ENCODE measurements around the gene CLEC4A.
"Not testable (repeated sequence)": the region's sequence is repeated elsewhere in the genome, so short reads cannot be mapped to it uniquely, and the experiment has no call there.

Gene CLEC4A

GRCh38 chr12:8123124-8123912, at the start of gene CLEC4A:
Gene CLEC4A (plus strand): TSS chr12:8123617. CDS start chr12:8123879, 262 bp downstream.
- Histone ChIP-seq H3K9ac (ENCODE audit: low read length) (no peak within 1 kb of the TSS), H3K4me3 (ENCODE audit: low read length) (no peak within 1 kb of the TSS), H3K4me1 (ENCODE audit: control insufficient read depth, low read depth, low read length) (peaks cover 5% of the 10 kb centered on the region), H3K9me3 (ENCODE audit: control insufficient read depth, low read depth, low read length) (no peaks in the 10 kb centered on the region), H3K27ac (ENCODE audit: low read length) (no peak within 1 kb of the TSS), H3K36me3 (ENCODE audit: control insufficient read depth, low read depth, low read length) (no peaks in the 10 kb centered on the region), H3K27me3 (ENCODE audit: control insufficient read depth, insufficient read depth, low read length) (no peaks in the 10 kb centered on the region)

DNA sequence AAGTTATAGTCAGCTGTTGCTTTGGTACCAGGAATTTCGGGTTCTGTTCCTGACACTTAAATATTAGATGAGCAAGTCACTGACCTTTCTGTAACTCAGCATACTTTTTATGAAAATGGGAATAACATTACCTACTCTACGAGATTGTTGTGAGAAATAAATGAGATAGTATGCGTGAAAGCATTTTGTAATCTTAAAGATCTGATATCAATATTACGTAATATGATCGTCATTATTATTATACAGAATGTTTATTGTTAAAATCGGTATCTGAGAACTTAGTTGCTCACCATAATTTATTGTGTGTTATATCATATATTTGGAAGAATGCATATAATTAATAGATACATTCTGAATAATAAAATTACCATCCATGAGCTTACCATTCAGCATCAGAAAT, 47.5 kb upstream of the CLEC4A start:
- Histone ChIP-seq H3K27ac (ENCODE audit: low read length) (no peak overlapping the region), H3K9me3 (ENCODE audit: control insufficient read depth, low read depth, low read length) (no peaks in the 10 kb centered on the region), H3K36me3 (ENCODE audit: control insufficient read depth, low read depth, low read length) (no peaks in the 10 kb centered on the region), H3K27me3 (ENCODE audit: control insufficient read depth, insufficient read depth, low read length) (no peaks in the 10 kb centered on the region), H3K4me1 (ENCODE audit: control insufficient read depth, low read depth, low read length) (peaks cover 15% of the 10 kb centered on the region), H3K9ac (ENCODE audit: low read length) (no peak overlapping the region), H3K4me3 (ENCODE audit: low read length) (no peak overlapping the region)

DNA sequence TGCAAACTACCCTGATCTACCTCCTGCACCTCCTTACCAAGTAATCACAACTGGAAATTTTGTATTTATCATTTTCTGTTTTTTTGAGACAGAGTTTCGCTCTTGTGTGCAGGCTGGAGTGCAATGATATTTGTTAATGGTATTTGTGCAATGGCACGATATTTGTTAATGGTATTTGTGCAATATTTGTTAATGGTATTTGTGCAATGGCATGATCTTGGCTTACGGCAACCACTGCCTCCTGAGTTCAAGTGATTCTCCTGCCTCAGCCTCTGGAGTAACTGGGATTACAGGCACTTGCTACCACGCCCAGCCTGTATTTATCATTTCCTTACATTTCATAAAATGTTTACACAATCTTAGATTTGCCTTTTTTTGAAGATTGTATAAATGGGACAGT, 47.1 kb upstream of the CLEC4A start:
- no peak overlapping the region for H3K4me3 ChIP-seq (ENCODE audit: low read length)
- H3K36me3 ChIP-seq (ENCODE audit: control insufficient read depth, low read depth, low read length), result no peaks in the 10 kb centered on the region
- no peak overlapping the region for H3K27ac ChIP-seq (ENCODE audit: low read length)
- H3K4me1 ChIP-seq (ENCODE audit: control insufficient read depth, low read depth, low read length), result peaks cover 18% of the 10 kb centered on the region
- H3K9ac ChIP-seq (ENCODE audit: low read length), result no peak overlapping the region
- H3K9me3 ChIP-seq (ENCODE audit: control insufficient read depth, low read depth, low read length), result no peaks in the 10 kb centered on the region
- H3K27me3 ChIP-seq (ENCODE audit: control insufficient read depth, insufficient read depth, low read length), result no peaks in the 10 kb centered on the region

- Histone ChIP-seq H3K27ac (ENCODE audit: low read length) (no peak overlapping the region), H3K4me3 (ENCODE audit: low read length) (no peak overlapping the region), H3K9ac (ENCODE audit: low read length) (no peak overlapping the region), H3K4me1 (ENCODE audit: control insufficient read depth, low read depth, low read length) (peaks cover 18% of the 10 kb centered on the region), H3K9me3 (ENCODE audit: control insufficient read depth, low read depth, low read length) (no peaks in the 10 kb centered on the region), H3K27me3 (ENCODE audit: control insufficient read depth, insufficient read depth, low read length) (no peaks in the 10 kb centered on the region), H3K36me3 (ENCODE audit: control insufficient read depth, low read depth, low read length) (no peaks in the 10 kb centered on the region)
Measured at GRCh38 chr12:8077207-8077606, 46.2 kb upstream of the CLEC4A start.

GRCh38 chr12:8078398-8078797, 45.0 kb upstream of the CLEC4A start:
- Histone ChIP-seq H3K9ac (ENCODE audit: low read length) (no peak overlapping the region), H3K9me3 (ENCODE audit: control insufficient read depth, low read depth, low read length) (no peaks in the 10 kb centered on the region), H3K27me3 (ENCODE audit: control insufficient read depth, insufficient read depth, low read length) (no peaks in the 10 kb centered on the region), H3K36me3 (ENCODE audit: control insufficient read depth, low read depth, low read length) (no peaks in the 10 kb centered on the region), H3K4me3 (ENCODE audit: low read length) (no peak overlapping the region), H3K4me1 (ENCODE audit: control insufficient read depth, low read depth, low read length) (peaks cover 18% of the 10 kb centered on the region), H3K27ac (ENCODE audit: low read length) (no peak overlapping the region)

DNA sequence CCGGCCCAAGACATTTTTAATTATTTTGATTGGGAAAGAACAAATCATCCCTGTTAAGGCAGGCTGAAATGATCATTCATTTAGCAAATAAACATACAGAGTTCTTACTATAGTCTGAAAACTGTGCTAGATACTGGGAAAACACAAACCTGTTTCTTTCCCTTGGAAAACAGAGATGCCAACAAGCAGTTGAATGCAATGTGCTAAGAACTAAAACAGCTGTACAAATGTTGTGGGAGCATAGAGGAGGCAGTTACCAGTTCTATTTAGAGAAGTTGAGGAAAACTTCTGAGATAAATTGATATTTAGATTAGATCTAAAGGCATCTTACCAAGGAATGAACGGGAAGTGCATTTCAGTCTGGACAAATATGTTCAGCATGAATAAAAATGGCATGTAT, 44.5 kb upstream of the CLEC4A start:
- Histone ChIP-seq H3K27ac (ENCODE audit: low read length) (no peak overlapping the region), H3K27me3 (ENCODE audit: control insufficient read depth, insufficient read depth, low read length) (no peaks in the 10 kb centered on the region)

DNA sequence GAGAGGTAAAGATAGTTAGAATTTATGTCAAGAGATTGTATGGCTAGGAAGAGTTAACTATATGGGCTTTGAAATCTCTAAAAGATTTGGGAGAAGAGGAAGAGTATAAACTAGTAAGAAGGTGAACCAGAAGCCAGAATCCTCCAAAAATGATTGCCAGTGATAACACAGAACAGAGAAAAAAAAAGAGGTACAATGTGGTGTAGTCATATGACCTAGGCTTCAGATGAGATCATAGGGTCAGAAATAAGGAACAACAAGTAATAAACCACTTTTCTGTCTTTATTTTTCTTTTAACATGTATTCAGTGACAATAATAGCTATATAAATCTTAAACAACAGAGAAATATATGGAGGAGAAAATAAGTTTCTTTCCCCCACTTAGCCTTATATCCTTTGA, 43.3 kb upstream of the CLEC4A start:
- no peak overlapping the region for H3K9ac ChIP-seq (ENCODE audit: low read length)
- H3K9me3 ChIP-seq (ENCODE audit: control insufficient read depth, low read depth, low read length), result no peaks in the 10 kb centered on the region
- H3K4me3 ChIP-seq (ENCODE audit: low read length), result no peak overlapping the region
- peaks cover 18% of the 10 kb centered on the region for H3K4me1 ChIP-seq (ENCODE audit: control insufficient read depth, low read depth, low read length)
- no peaks in the 10 kb centered on the region for H3K36me3 ChIP-seq (ENCODE audit: control insufficient read depth, low read depth, low read length)
- H3K27ac ChIP-seq (ENCODE audit: low read length), result no peak overlapping the region
- no peaks in the 10 kb centered on the region for H3K27me3 ChIP-seq (ENCODE audit: control insufficient read depth, insufficient read depth, low read length)

More for the DNA sequence above, 44.5 kb upstream of the CLEC4A start:
- no peak overlapping the region for H3K9ac ChIP-seq (ENCODE audit: low read length)
- no peak overlapping the region for H3K4me3 ChIP-seq (ENCODE audit: low read length)
- no peaks in the 10 kb centered on the region for H3K9me3 ChIP-seq (ENCODE audit: control insufficient read depth, low read depth, low read length)
- peaks cover 18% of the 10 kb centered on the region for H3K4me1 ChIP-seq (ENCODE audit: control insufficient read depth, low read depth, low read length)
- H3K36me3 ChIP-seq (ENCODE audit: control insufficient read depth, low read depth, low read length), result no peaks in the 10 kb centered on the region

DNA sequence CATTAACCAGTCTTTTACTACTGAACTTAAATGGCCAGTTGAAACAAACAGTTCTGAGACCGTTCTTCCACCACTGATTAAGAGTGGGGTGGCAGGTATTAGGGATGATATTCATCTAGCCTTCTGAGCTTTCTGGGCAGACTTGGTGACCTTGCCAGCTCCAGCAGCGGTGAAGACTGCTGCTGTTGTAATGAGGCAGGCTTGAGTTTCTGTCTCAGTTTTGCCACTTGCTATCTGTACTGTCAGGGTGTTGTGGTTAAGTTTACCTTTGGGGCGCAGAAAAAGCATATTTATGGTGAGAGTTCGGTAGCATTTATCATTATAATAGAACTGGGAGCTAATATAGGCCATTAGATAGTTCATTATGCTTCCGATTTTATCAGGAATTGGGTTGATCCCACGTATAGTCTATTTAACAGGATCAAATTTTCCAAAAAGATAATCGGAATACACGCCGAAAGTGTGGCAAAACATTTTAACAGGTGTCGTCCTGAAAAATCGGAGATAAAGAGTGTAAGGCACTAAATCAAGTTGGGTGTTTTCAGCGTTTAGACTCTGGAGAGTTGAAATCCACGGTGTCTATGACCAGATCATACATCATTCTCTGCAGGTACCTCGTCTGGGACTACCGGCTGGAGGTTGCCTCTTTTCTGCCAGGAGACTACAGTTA, 42.0 kb upstream of the CLEC4A start:
- Histone ChIP-seq H3K4me1 (ENCODE audit: control insufficient read depth, low read depth, low read length) (peaks cover 18% of the 10 kb centered on the region), H3K9ac (ENCODE audit: low read length) (peak overlapping the region; percentile 87), H3K36me3 (ENCODE audit: control insufficient read depth, low read depth, low read length) (no peaks in the 10 kb centered on the region), H3K9me3 (ENCODE audit: control insufficient read depth, low read depth, low read length) (no peaks in the 10 kb centered on the region), H3K4me3 (ENCODE audit: low read length) (peak overlapping the region; percentile 86), H3K27ac (ENCODE audit: low read length) (peak overlapping the region; percentile 94), H3K27me3 (ENCODE audit: control insufficient read depth, insufficient read depth, low read length) (no peaks in the 10 kb centered on the region)

GRCh38 chr12:8082808-8083100, 40.7 kb upstream of the CLEC4A start:
- Histone ChIP-seq H3K27me3 (ENCODE audit: control insufficient read depth, insufficient read depth, low read length) (no peaks in the 10 kb centered on the region), H3K4me3 (ENCODE audit: low read length) (peak overlapping the region; percentile 86), H3K4me1 (ENCODE audit: control insufficient read depth, low read depth, low read length) (peaks cover 9% of the 10 kb centered on the region), H3K9ac (ENCODE audit: low read length) (peak overlapping the region; percentile 87), H3K27ac (ENCODE audit: low read length) (no peak overlapping the region), H3K9me3 (ENCODE audit: control insufficient read depth, low read depth, low read length) (no peaks in the 10 kb centered on the region), H3K36me3 (ENCODE audit: control insufficient read depth, low read depth, low read length) (no peaks in the 10 kb centered on the region)

GRCh38 chr12:8084351-8084750, 39.1 kb upstream of the CLEC4A start:
- not testable (repeated sequence) for H3K4me1 ChIP-seq (ENCODE audit: control insufficient read depth, low read depth, low read length)

DNA sequence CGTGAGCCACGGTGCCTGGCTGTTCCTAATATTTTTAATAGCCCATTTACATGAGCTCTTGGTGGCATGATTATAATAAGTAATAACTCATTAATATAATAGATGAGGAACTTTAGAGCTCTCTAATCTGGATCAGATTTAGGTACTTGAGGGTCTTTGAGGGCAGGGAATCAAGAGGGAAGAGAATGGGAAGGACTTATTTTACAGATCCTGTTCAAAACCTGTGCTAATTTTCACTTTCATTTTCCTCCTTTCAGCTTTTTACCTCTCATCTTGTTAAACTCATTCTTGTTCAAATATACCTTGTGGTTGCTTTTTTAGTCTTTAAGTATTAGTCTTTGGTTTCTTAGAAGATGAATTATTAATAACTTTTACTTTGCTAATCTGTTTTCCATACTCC, 35.8 kb upstream of the CLEC4A start:
- no peak overlapping the region for H3K9ac ChIP-seq (ENCODE audit: low read length)
- H3K36me3 ChIP-seq (ENCODE audit: control insufficient read depth, low read depth, low read length), result peaks cover 24% of the 10 kb centered on the region

More at GRCh38 chr12:8084351-8084750, 39.1 kb upstream of the CLEC4A start:
- H3K9me3 ChIP-seq (ENCODE audit: control insufficient read depth, low read depth, low read length); H3K36me3 ChIP-seq (ENCODE audit: control insufficient read depth, low read depth, low read length); H3K27ac ChIP-seq (ENCODE audit: low read length); H3K4me3 ChIP-seq (ENCODE audit: low read length); H3K27me3 ChIP-seq (ENCODE audit: control insufficient read depth, insufficient read depth, low read length); H3K9ac ChIP-seq (ENCODE audit: low read length): not testable (repeated sequence)

GRCh38 chr12:8088574-8088973, 34.8 kb upstream of the CLEC4A start:
- Histone ChIP-seq H3K9me3 (ENCODE audit: control insufficient read depth, low read depth, low read length) (no peaks in the 10 kb centered on the region), H3K36me3 (ENCODE audit: control insufficient read depth, low read depth, low read length) (peaks cover 31% of the 10 kb centered on the region), H3K4me1 (ENCODE audit: control insufficient read depth, low read depth, low read length) (no peaks in the 10 kb centered on the region), H3K27me3 (ENCODE audit: control insufficient read depth, insufficient read depth, low read length) (no peaks in the 10 kb centered on the region), H3K4me3 (ENCODE audit: low read length) (no peak overlapping the region), H3K27ac (ENCODE audit: low read length) (no peak overlapping the region), H3K9ac (ENCODE audit: low read length) (no peak overlapping the region)

More for the DNA sequence above, 35.8 kb upstream of the CLEC4A start:
- no peak overlapping the region for H3K27ac ChIP-seq (ENCODE audit: low read length)
- no peak overlapping the region for H3K4me3 ChIP-seq (ENCODE audit: low read length)
- H3K4me1 ChIP-seq (ENCODE audit: control insufficient read depth, low read depth, low read length), result no peaks in the 10 kb centered on the region
- no peaks in the 10 kb centered on the region for H3K27me3 ChIP-seq (ENCODE audit: control insufficient read depth, insufficient read depth, low read length)
- no peaks in the 10 kb centered on the region for H3K9me3 ChIP-seq (ENCODE audit: control insufficient read depth, low read depth, low read length)
